ENCODE results near the gene ASCC1. TPM values are rescaled to one million over a fixed set of nuclear protein-coding genes. Genes with fewer than 3 reads are reported as not detected.

ASCC1 gene
- total RNA-seq, 1 donor from 2014 or later, result 27.9 TPM

- peak; percentile 46 for ATAC-seq
Measured at GRCh38 chr10:72056932-72057751, 158.9 kb downstream of the ASCC1 start.

GRCh38 chr10:72056113-72056512 is 160.0 kb downstream of the ASCC1 start:
- DNase-seq (ENCODE audit: low spot score) (peak; percentile 58), ATAC-seq (peak; percentile 67)

More at GRCh38 chr10:72056932-72057751, 158.9 kb downstream of the ASCC1 start:
- no peak for DNase-seq (ENCODE audit: low spot score)

DNA sequence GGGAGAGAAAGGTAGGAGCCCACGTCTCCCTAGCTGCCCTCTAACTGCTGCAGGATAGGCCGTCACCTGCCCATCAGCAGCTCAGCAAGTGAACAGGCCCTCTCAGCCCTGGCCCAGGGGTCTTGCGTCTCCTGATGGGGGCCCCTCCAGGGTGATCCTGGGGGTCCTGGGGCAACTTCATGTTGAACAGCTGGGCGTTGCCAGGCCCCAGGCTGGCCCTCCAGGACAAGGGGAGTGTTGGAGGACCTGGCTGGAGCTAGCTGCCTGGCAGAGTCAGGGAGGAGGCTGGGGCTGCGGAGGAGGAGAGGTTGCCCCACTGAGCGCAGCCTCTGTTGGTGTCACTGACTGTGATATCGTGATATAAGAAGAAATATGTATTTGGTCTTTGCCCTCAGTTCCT is 162.4 kb downstream of the ASCC1 start:
- DNase-seq (ENCODE audit: low spot score), result no peak

DNA sequence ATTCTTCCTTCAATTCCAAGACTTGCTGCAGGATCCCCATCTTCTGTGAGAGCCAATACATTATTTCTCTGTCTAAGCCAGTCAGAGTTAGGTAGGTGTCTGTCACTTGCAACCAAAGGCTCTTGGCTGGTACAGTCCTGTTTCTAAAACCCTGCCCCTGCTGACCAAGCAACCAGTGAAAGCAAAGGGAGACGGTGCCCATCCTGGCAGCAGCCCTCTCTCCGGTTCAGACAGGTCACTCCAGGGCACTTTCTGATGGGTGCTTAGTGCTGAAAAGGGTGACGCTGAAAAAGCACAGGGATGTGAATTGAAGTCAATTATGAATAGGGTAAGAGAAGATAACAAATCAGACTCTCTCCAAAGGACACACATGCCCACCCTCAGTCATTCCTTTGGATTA is 165.2 kb downstream of the ASCC1 start:
- no peak for DNase-seq (ENCODE audit: low spot score)
- peak; percentile 49 for ATAC-seq

More for the DNA sequence above, 162.4 kb downstream of the ASCC1 start:
- ATAC-seq, result no peak

DNA sequence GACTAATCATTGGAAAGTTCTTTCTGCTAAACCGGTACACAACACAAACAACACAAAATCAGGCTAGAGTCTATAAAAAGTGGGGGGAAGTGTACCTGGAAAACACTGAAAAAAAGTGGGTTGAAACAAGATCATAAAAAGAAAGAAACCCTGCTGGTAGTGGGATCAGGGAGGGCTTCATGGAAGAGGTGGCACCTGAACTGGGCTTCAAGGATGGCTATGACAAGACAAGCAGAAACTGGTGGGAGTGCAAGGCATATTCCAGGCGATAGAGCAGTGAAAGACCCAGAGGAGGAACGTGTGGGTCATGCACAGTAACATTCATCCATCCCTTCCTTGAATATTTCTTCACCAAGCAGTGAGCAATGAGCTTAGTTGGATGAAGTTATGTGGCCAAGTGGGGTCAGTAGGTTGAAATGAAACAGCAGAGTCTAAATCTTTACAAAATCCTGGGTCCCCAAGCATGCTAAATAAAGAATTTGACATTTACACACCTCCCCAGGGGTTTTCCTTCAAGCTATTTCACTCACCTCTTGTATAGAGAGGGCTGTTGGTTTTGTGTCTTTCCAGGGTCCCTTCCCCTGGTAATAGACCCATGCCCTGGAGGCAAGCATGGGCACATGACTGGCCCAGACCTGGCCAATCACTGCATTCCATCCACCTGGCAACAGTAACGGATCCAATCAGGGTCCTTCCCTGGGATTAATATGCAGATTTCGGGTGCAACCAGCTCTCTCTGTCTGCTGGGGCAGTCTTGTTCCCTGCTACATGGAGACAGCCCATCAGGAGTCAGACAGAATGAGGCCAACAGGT is 165.9 kb downstream of the ASCC1 start:
- DNase-seq (ENCODE audit: low spot score) (no peak), ATAC-seq (no peak)

GRCh38 chr10:72049472-72049871 is 166.6 kb downstream of the ASCC1 start:
- no peak for ATAC-seq
- no peak for DNase-seq (ENCODE audit: low spot score)

GRCh38 chr10:72048450-72049124 is 167.5 kb downstream of the ASCC1 start:
- DNase-seq (ENCODE audit: low spot score), result peak; percentile 91
- ATAC-seq, result peak; percentile 98

Other genes starting within 250 kb of the ASCC1 start
- gene SPOCK2, start 127.7 kb downstream of the ASCC1 start, total RNA-seq, result 1.6 TPM
- 66.8 TPM for gene ANAPC16, start 264 bp downstream of the ASCC1 start, total RNA-seq
- gene DDIT4, start 57.6 kb upstream of the ASCC1 start, total RNA-seq, result 162 TPM
- gene DNAJB12, start 138.6 kb upstream of the ASCC1 start, total RNA-seq, result 20.4 TPM